Thyroid gland (tissue), 4 donors: ENCODE data around the gene TMEM259.

Source experiments
- POLR2A ChIP-seq, 2 donors: fragments of 450-650 bp; IDR thresholded peaks; one replicate each; pipeline ENCODE4 v1.6.1; 2017; ENCODE audit warnings: antibody characterized with exemption in 2 of 2, mild to moderate bottlenecking in 2 of 2, moderate library complexity in 1 of 2
- TF ChIP-seq, protein P1 (sequence below), 6 experiments: fragments of 200-600 bp in 3 of 6; fragments of 450-650 bp in 3 of 6; sonication (generic) in 3 of 6; IDR thresholded peaks; one replicate each; pipeline ENCODE4 v1.5.1; 2016 to 2019; ENCODE audit warnings: antibody characterized with exemption in 6 of 6, mild to moderate bottlenecking in 2 of 6, inconsistent platforms in 1 of 6, moderate library complexity in 1 of 6

DNA sequence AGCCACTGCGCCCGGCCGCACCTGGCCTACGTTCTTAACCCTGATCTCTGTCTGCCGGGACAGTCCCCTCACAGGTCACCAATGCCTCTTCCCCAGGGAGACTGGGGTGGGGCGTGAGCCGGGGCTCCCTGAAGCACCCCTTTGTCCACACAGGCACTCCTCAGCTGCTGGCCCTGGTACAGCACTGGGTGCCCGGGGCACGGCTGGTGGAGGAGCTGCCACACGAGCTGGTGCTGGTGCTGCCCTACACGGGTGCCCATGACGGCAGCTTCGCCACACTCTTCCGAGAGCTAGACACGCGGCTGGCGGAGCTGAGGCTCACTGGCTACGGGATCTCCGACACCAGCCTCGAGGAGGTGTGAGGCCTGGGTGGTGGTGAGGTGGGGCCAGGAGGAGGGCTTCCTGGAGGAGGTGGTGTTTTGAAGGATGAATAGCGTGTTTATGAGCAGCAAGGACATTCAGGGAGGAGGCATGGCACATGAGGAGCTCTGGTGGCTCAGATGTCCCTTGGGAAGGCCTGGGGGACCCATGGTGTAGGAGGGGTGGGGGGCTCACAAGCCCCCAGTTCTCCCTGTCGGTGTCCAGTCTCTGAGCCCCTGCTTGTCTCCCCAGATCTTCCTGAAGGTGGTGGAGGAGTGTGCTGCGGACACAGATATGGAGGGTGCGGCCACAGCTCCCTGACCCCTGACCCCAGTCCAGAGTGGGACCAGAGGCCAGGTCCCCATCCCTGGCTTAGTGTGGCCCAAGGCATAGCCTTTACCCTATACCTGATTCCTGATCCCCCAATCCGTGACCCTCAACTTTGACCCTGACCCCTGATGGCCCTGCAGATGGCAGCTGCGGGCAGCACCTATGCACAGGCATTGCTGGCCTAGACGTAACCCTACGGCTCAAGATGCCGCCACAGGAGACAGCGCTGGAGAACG, 32.5 kb upstream of the TMEM259 start:
- TF ChIP-seq, protein P1, sequence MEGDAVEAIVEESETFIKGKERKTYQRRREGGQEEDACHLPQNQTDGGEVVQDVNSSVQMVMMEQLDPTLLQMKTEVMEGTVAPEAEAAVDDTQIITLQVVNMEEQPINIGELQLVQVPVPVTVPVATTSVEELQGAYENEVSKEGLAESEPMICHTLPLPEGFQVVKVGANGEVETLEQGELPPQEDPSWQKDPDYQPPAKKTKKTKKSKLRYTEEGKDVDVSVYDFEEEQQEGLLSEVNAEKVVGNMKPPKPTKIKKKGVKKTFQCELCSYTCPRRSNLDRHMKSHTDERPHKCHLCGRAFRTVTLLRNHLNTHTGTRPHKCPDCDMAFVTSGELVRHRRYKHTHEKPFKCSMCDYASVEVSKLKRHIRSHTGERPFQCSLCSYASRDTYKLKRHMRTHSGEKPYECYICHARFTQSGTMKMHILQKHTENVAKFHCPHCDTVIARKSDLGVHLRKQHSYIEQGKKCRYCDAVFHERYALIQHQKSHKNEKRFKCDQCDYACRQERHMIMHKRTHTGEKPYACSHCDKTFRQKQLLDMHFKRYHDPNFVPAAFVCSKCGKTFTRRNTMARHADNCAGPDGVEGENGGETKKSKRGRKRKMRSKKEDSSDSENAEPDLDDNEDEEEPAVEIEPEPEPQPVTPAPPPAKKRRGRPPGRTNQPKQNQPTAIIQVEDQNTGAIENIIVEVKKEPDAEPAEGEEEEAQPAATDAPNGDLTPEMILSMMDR (IDR thresholded peaks at IDR 0.05): no peak
- TF ChIP-seq POLR2A (IDR thresholded peaks at IDR 0.05): no peak
